Activated naive CD8-positive, alpha-beta T cell treated with anti-CD3 and anti-CD28 coated beads, Interleukin-2, amount 10 ng/mL, durations not matched to agents 7 days and 5 days (primary cell): ENCODE data around the gene ITGB3. TPM values are rescaled to one million over a fixed set of nuclear protein-coding genes. Genes with fewer than 3 reads are reported as not detected.

Experiments used
- ATAC-seq: fragments of 150-1000 bp; cut with Tn5 transposase; one replicate; pipeline ENCODE4 v1.10.0; 2021; ENCODE audit warnings: low read depth, moderate library complexity
- POLR2A ChIA-PET: fragments of 350-600 bp; sonication (Branson Sonifier 250); formaldehyde crosslinking; loops from one replicate; lab custom pipeline; 2021; ENCODE audit warnings: antibody characterized with exemption; lab: Charles Lee
- DNase-seq: peaks from one replicate; pipeline ENCODE4 v3.0.0; 2021
- H3K27ac Mint-ChIP-seq: one replicate; pipeline ENCODE4 v1.8.0; 2022; ENCODE audit warnings: mild to moderate bottlenecking, mixed read lengths
- H3K27me3 Mint-ChIP-seq: one replicate; pipeline ENCODE4 v1.8.0; 2022; ENCODE audit warnings: mild to moderate bottlenecking, moderate library complexity, mixed read lengths
- H3K36me3 Mint-ChIP-seq: one replicate; pipeline ENCODE4 v1.8.0; 2021; ENCODE audit warnings: mild to moderate bottlenecking, mixed read lengths
- H3K4me1 Mint-ChIP-seq: one replicate; pipeline ENCODE4 v1.8.0; 2021; ENCODE audit warnings: mixed read lengths
- H3K4me3 Mint-ChIP-seq: one replicate; pipeline ENCODE4 v1.8.0; 2022; ENCODE audit warnings: mild to moderate bottlenecking, moderate library complexity, mixed read lengths
- H3K9me3 Mint-ChIP-seq: one replicate; pipeline ENCODE4 v1.8.0; 2021; ENCODE audit warnings: mixed read lengths
- total RNA-seq, 2 experiments: library from RNA; stranded (reverse); gene quantifications; one replicate each; pipeline ENCODE4 v1.2.3, GENCODE V29; 2021

ITGB3 gene
- total RNA-seq, 2 experiments from 2014 or later: 0.17 TPM; not detected in 1

DNA sequence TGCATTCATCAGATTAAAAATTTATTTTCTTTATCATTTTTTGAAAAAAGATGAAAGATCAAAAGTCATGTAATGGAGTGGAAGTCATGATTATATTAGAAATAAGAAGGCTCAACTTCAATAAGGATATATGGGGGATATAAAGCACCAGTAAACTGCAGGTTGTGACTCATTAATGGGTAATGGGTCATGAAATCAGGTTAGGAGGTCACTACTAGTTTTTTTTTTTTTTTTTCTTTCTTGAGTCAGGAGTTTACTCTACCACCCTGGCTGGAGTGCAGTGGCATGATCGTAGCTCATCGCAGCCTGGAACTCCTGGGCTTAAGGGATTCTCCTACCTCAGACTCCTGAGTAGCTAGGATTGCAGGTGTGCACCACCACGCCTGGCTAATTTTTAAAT is 84.4 kb downstream of the ITGB3 start:
- Mint-ChIP-seq H3K27ac (no peak overlapping the region), H3K36me3 (peaks cover 18% of the 10 kb centered on the region), H3K4me3 (no peak overlapping the region), H3K27me3 (no peaks in the 10 kb centered on the region), H3K4me1 (peaks cover 2% of the 10 kb centered on the region), H3K9me3 (no peaks in the 10 kb centered on the region)
- DNase-seq (no peak), ATAC-seq (no peak)
- POLR2A ChIA-PET: no interaction called here

DNA sequence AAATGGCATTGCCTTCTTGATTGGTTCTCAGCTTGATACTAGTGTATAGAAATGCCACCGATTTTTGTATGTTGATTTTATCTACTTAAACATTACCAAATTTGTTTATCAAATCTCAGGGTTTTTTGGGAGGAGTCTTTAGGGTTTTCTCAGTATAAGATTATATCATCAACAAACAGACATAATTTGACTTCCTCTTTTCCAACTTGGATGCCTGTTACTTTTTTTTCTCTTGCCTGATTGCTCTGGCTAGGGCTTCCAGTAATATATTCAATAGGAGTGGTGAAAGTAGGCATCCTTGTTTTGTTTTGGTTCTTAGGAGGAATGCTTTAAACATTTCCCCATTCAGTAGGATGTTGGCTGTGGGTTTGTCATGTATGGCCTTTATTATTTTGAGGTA is 99.2 kb downstream of the ITGB3 start:
- POLR2A ChIA-PET: no interaction called here
- no peak for ATAC-seq
- no peak for DNase-seq
- Mint-ChIP-seq H3K27ac (no peak overlapping the region), H3K9me3 (peaks cover 5% of the 10 kb centered on the region), H3K4me3 (no peak overlapping the region), H3K36me3 (peaks cover 7% of the 10 kb centered on the region), H3K27me3 (no peaks in the 10 kb centered on the region), H3K4me1 (peaks cover 5% of the 10 kb centered on the region)

DNA sequence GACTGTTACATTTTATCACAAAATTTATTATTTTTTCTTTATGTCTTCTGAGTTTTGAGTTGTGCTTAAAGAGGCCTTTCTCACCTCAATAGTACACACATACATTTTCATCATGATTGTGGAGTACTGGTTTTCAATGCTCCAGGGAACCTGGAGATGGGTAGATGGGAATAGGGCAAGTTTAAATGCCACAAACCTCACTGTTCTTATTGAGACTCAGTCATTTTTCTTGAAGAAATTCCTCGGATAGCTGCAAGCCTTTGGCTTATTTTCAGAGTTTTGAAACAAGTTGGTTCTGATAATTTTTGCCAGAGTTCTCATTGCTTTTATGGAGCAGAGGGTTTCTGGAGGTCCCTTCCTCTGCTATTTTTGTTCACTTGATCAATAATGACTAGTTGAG is 105.0 kb downstream of the ITGB3 start:
- H3K4me1 Mint-ChIP-seq: peaks cover 5% of the 10 kb centered on the region
- ATAC-seq (no peak), DNase-seq (no peak)
- H3K27me3 Mint-ChIP-seq: no peaks in the 10 kb centered on the region
- no peak overlapping the region for H3K27ac Mint-ChIP-seq
- peaks cover 5% of the 10 kb centered on the region for H3K9me3 Mint-ChIP-seq
- no peak overlapping the region for H3K4me3 Mint-ChIP-seq
- POLR2A ChIA-PET: no interaction called here
- H3K36me3 Mint-ChIP-seq: peaks cover 8% of the 10 kb centered on the region

Other genes starting within 250 kb of the ITGB3 start
- 100 to 1,000 TPM; 113 to 114 TPM for gene CDC27, start 64.5 kb upstream of the ITGB3 start, total RNA-seq
- not detected for gene MYL4, start 44.5 kb upstream of the ITGB3 start, total RNA-seq
- gene EFCAB13, start 70.1 kb downstream of the ITGB3 start, total RNA-seq: 10 to 100 TPM; 12.2 to 13.2 TPM